Bronchus fibroblast of lung (primary cell): ENCODE data around the gene MS4A10. TPM values are rescaled to one million over a fixed set of nuclear protein-coding genes. Genes with fewer than 3 reads are reported as not detected.

Experiments
- total RNA-seq: library from RNA; depleted of rRNA; stranded (reverse); fragments of >200 nt; gene quantifications from 2 replicates; pipeline ENCODE4 v1.2.3, GENCODE V29; 2015

MS4A10 gene
- not detected in 2 replicates for total RNA-seq

GRCh38 chr11:60785136-60785535, at the start of gene MS4A10:
MS4A10 (plus strand) TSS chr11:60785333; CDS start chr11:60790336, 5,003 bp downstream.

GRCh38 chr11:60756307-60757032, 28.7 kb upstream of the MS4A10 start, which contains the start of gene MS4A15:
MS4A15 (plus strand) TSS chr11:60756867; CDS start chr11:60763734, 6,867 bp downstream.

DNA sequence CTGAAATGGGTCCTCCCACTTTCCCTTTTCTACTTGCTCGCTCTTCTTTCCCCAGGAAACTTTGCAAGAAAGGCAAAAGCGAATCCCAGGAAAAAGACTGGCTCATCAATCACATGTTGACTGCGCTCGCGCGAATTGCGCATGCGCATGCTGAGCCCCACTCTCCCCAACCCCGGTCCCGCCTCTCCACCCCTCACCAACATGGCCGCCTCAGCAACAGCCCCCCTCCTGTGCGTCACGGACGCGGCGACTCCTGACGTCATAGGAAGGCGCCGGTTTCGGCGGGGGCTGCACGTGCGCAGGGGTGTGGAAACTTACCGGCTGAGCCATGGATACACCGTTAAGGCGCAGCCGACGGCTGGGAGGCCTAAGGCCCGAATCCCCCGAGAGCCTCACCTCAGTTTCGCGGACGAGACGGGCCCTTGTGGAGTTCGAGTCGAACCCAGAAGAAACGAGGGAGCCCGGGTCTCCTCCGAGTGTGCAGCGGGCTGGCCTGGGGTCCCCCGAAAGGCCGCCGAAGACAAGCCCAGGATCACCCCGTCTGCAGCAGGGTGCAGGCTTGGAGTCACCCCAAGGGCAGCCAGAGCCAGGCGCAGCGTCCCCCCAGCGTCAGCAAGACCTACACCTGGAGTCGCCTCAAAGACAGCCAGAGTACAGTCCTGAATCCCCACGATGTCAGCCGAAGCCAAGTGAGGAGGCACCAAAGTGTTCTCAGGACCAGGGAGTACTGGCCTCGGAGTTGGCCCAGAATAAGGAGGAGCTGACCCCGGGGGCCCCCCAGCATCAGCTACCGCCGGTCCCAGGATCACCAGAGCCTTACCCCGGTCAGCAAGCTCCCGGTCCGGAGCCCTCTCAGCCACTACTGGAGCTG, 56.9 kb downstream of the MS4A10 start, which contains the start of gene CCDC86:
TSS of gene CCDC86 (plus strand) at position 317 of the 871 bp plus-strand sequence. CDS start at position 329, 12 bp downstream.

Other genes starting within 250 kb of the MS4A10 start
- gene MS4A8, start 85.7 kb upstream of the MS4A10 start, total RNA-seq: not detected in 2 replicates
- gene MS4A18, start 60.6 kb upstream of the MS4A10 start, total RNA-seq: not detected in 2 replicates
- not detected in 2 replicates for gene MS4A15, start 28.5 kb upstream of the MS4A10 start, total RNA-seq
- gene CCDC86, start 56.8 kb downstream of the MS4A10 start, total RNA-seq: 33.6 and 37.3 TPM in 2 replicates
- 1.3 and 1.6 TPM in 2 replicates for gene PTGDR2, start 70.6 kb downstream of the MS4A10 start, total RNA-seq
- 0.30 and 0.50 TPM in 2 replicates for gene ZP1, start 82.2 kb downstream of the MS4A10 start, total RNA-seq
- gene PRPF19, start 121.3 kb downstream of the MS4A10 start, total RNA-seq: 102 and 106 TPM in 2 replicates
- gene TMEM109, start 128.8 kb downstream of the MS4A10 start, total RNA-seq: 96.5 and 123 TPM in 2 replicates
- 69.7 and 84.6 TPM in 2 replicates for gene TMEM132A, start 139.1 kb downstream of the MS4A10 start, total RNA-seq
- gene SLC15A3, start 166.8 kb downstream of the MS4A10 start, total RNA-seq: 1.3 and 3.4 TPM in 2 replicates
- not detected in 2 replicates for gene CD6, start 186.3 kb downstream of the MS4A10 start, total RNA-seq